GM12865 (cell line): ENCODE data around the gene SCGB3A1.

Source experiments
- DNase-seq: peaks from one replicate; pipeline ENCODE4 v3.0.0; 2010; ENCODE audit warnings: low read depth
- H3K4me3 ChIP-seq: 2 replicates; pipeline ENCODE4 v1.5.1; 2011; ENCODE audit warnings: mild to moderate bottlenecking, low read depth, low read length, control low read depth
- CTCF ChIP-seq: IDR thresholded peaks from 2 replicates; pipeline ENCODE4 v1.5.1; 2011; ENCODE audit warnings: low read length, control low read depth, low read depth, inconsistent platforms; ENCODE audit not compliant: insufficient read depth; ENCODE audit errors: missing control alignments

The SCGB3A1 gene

GRCh38 chr5:180563994-180564393, 27.3 kb downstream of the SCGB3A1 start:
- H3K4me3 ChIP-seq = no peak overlapping the region
- peak; percentile 10 for DNase-seq
- no peak for TF ChIP-seq CTCF

GRCh38 chr5:180558232-180558631, 33.1 kb downstream of the SCGB3A1 start:
- H3K4me3 ChIP-seq = no peak overlapping the region
- no peak for DNase-seq
- TF ChIP-seq CTCF = no peak

- TF ChIP-seq CTCF = no peak
- H3K4me3 ChIP-seq = no peak overlapping the region
- peak; percentile 5 for DNase-seq
These were observed 34.0 kb downstream of the SCGB3A1 start for GRCh38 chr5:180557217-180557809.

GRCh38 chr5:180555168-180555921, 36.0 kb downstream of the SCGB3A1 start:
- DNase-seq = no peak
- TF ChIP-seq CTCF = no peak
- no peak overlapping the region for H3K4me3 ChIP-seq

- no peak for TF ChIP-seq CTCF
- DNase-seq = no peak
- no peak overlapping the region for H3K4me3 ChIP-seq
These were observed 37.8 kb downstream of the SCGB3A1 start for GRCh38 chr5:180553530-180553929.

GRCh38 chr5:180548563-180548962, 42.7 kb downstream of the SCGB3A1 start:
- H3K4me3 ChIP-seq = no peak overlapping the region
- DNase-seq = no peak
- no peak for TF ChIP-seq CTCF
